ENCODE data around the gene PRKCE. TPM values are rescaled to one million over a fixed set of nuclear protein-coding genes. Genes with fewer than 3 reads are reported as not detected.

PRKCE gene
- total RNA-seq, 1 experiment from 2014 or later, result 1.3 TPM

- Histone ChIP-seq H2AK5ac (ENCODE audit: insufficient read length, low read length) (no peak overlapping the region), H3K4me2 (ENCODE audit: insufficient read depth, insufficient read length, low read length) (no peak overlapping the region), H4K91ac (ENCODE audit: insufficient read length, low read depth, low read length) (no peak overlapping the region), H3T11ph (ENCODE audit: low read length) (no peak overlapping the region), H2BK15ac (ENCODE audit: low read depth, low read length) (no peak overlapping the region), H2BK12ac (ENCODE audit: insufficient read length, low read depth, low read length) (no peak overlapping the region), H3K4ac (ENCODE audit: low read depth, low read length) (no peak overlapping the region), H3K14ac (ENCODE audit: insufficient read depth, low read length) (no peak overlapping the region), H2AFZ (ENCODE audit: low read length) (no peak overlapping the region), H3K23me2 (ENCODE audit: insufficient read length, low read depth, low read length, poor library complexity, severe bottlenecking) (no peaks in the 10 kb centered on the region), H3K23ac (ENCODE audit: insufficient read length, low read depth, low read length) (no peak overlapping the region), H3K9ac (ENCODE audit: extremely low read depth, insufficient read length, low read length) (no peak overlapping the region), H3K27ac (ENCODE audit: insufficient read length, low read depth, low read length) (no peak overlapping the region), H3K56ac (ENCODE audit: insufficient read length, low read depth, low read length) (no peak overlapping the region), H2BK5ac (ENCODE audit: insufficient read length, low read length) (no peak overlapping the region), H2BK120ac (ENCODE audit: low read depth, low read length, poor library complexity, severe bottlenecking) (no peak overlapping the region), H3K9me3 (ENCODE audit: control insufficient read depth, low read depth, low read length) (no peaks in the 10 kb centered on the region), H3K79me1 (ENCODE audit: insufficient read depth, low read depth, low read length, poor library complexity, severe bottlenecking) (no peaks in the 10 kb centered on the region), H3K79me2 (ENCODE audit: insufficient read depth, low read length) (no peaks in the 10 kb centered on the region), H4K5ac (ENCODE audit: insufficient read length, low read depth, low read length) (no peak overlapping the region), H2BK20ac (ENCODE audit: low read depth, low read length, poor library complexity, severe bottlenecking) (no peak overlapping the region), H4K20me1 (ENCODE audit: control insufficient read depth, insufficient read depth, insufficient read length) (no peaks in the 10 kb centered on the region), H3K18ac (ENCODE audit: insufficient read length, low read depth, low read length) (no peak overlapping the region), H3K4me1 (ENCODE audit: insufficient read depth, low read length) (no peaks in the 10 kb centered on the region; the same call in 1 of the 2 replicates), H4K8ac (replicated peaks; ENCODE audit: insufficient read length, low read depth, low read length) (no peak overlapping the region), H3K27me3 (ENCODE audit: insufficient read depth, low read length) (no peaks in the 10 kb centered on the region)
- TF ChIP-seq, protein P1, sequence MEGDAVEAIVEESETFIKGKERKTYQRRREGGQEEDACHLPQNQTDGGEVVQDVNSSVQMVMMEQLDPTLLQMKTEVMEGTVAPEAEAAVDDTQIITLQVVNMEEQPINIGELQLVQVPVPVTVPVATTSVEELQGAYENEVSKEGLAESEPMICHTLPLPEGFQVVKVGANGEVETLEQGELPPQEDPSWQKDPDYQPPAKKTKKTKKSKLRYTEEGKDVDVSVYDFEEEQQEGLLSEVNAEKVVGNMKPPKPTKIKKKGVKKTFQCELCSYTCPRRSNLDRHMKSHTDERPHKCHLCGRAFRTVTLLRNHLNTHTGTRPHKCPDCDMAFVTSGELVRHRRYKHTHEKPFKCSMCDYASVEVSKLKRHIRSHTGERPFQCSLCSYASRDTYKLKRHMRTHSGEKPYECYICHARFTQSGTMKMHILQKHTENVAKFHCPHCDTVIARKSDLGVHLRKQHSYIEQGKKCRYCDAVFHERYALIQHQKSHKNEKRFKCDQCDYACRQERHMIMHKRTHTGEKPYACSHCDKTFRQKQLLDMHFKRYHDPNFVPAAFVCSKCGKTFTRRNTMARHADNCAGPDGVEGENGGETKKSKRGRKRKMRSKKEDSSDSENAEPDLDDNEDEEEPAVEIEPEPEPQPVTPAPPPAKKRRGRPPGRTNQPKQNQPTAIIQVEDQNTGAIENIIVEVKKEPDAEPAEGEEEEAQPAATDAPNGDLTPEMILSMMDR (conservative IDR thresholded peaks at IDR 0.05), result no peak
- no CpG with 5 or more reads among the region's 3 CpGs for WGBS (ENCODE audit: extremely low coverage, insufficient read length, low lambda C conversion rate)
- peaks cover 12 to 13% of the 10 kb centered on the region in 2 experiments for H3K4me1 Mint-ChIP-seq
- no peaks in the 10 kb centered on the region for H3K9me3 Mint-ChIP-seq
- DNase-seq, result no peak
- H3K27ac Mint-ChIP-seq, result no peak overlapping the region
- H3K36me3 Mint-ChIP-seq (ENCODE audit: insufficient read depth in 1 of 3, low read depth in 3 of 3), result no peaks in the 10 kb centered on the region
- H3K4me3 Mint-ChIP-seq, result no peak overlapping the region
- peaks cover 2% of the 10 kb centered on the region for H3K27me3 Mint-ChIP-seq (ENCODE audit: low read depth)
Observed at GRCh38 chr2:45946023-45946422, 294.5 kb downstream of the PRKCE start.
